ENCODE data around the gene RNF212B.

GRCh38 chr14:23300687-23301223, 63.0 kb downstream of the RNF212B start:
- TF ChIP-seq, protein P1, sequence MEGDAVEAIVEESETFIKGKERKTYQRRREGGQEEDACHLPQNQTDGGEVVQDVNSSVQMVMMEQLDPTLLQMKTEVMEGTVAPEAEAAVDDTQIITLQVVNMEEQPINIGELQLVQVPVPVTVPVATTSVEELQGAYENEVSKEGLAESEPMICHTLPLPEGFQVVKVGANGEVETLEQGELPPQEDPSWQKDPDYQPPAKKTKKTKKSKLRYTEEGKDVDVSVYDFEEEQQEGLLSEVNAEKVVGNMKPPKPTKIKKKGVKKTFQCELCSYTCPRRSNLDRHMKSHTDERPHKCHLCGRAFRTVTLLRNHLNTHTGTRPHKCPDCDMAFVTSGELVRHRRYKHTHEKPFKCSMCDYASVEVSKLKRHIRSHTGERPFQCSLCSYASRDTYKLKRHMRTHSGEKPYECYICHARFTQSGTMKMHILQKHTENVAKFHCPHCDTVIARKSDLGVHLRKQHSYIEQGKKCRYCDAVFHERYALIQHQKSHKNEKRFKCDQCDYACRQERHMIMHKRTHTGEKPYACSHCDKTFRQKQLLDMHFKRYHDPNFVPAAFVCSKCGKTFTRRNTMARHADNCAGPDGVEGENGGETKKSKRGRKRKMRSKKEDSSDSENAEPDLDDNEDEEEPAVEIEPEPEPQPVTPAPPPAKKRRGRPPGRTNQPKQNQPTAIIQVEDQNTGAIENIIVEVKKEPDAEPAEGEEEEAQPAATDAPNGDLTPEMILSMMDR (IDR thresholded peaks at IDR 0.05) = no peak
- no peak for TF ChIP-seq POLR2A (IDR thresholded peaks at IDR 0.05)
